GM19035 (cell line): Measurements from ENCODE around the gene LRRC8C.
"Not testable (repeated sequence)": the region's sequence is repeated elsewhere in the genome, so short reads cannot be mapped to it uniquely, and the experiment has no call there.

Source experiments
- ATAC-seq: cut with Tn5 transposase; IDR thresholded peaks from one replicate; pipeline ENCODE4 v1.9.1; 2021; ENCODE audit not compliant: unreplicated experiment

Gene LRRC8C

DNA sequence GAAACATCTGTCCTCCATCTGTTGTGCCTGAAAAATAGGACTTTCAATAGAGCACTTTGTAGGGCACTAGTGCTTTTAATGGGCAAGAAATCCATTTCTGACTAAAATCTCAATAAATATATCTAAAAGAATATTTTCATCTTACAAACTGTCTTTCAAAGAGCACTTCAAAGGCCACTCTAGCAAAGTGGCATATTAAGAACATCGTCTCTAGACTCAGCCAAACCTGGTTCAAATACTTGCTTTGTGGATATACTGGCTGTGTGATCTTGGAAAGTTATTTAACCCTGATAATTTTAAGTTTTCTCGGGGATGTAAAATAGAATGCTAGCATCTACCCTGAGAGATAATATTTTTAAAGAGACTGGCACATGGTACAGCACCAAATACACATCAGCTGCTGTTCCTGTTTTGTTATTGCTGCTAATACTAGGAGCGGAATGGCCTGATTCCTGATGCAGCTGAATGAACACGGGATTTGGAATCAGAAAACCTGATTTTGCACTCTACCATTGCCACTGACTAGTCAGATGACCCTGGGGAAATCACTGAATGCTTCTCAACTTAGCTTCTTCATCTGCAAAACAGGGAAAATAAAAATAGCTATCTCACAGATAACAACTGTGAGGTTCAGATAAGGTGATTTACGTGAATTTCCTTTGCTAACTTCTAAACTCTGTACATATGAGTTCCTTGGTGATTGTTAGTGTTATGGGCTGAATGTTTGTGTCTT lies 25.2 kb upstream of the LRRC8C start:
- no peak for ATAC-seq

DNA sequence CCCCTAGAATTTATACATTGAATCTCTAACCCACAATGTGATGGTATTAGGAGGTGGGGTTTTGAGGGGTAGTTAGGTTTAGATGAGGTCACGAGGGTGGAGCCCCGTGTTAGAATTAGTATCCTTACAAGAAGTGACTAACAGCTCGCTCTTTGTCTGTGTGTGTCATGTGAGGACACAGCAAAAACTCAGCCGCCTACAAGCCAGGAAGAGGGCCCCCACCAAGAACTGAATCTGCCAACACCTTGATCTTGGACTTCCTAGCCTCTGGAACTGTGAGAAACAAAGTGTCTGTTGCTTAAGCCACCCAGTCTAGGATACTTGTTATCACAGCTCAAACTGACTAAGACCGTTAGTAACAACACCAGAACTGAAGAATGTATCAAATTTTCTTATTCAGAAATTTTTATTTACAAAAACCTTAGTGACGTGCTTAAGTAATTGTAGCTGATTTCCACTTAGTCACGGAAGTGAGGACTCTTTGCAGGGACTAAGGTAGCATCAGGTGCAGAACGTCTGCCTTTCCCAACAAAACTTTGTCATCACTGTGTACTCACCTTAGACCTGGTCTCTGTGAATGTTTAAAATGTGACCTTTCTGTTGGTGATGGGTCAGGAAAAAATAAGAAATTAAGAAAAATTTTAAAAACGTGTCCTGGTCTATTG lies 24.5 kb upstream of the LRRC8C start:
- ATAC-seq = no peak

DNA sequence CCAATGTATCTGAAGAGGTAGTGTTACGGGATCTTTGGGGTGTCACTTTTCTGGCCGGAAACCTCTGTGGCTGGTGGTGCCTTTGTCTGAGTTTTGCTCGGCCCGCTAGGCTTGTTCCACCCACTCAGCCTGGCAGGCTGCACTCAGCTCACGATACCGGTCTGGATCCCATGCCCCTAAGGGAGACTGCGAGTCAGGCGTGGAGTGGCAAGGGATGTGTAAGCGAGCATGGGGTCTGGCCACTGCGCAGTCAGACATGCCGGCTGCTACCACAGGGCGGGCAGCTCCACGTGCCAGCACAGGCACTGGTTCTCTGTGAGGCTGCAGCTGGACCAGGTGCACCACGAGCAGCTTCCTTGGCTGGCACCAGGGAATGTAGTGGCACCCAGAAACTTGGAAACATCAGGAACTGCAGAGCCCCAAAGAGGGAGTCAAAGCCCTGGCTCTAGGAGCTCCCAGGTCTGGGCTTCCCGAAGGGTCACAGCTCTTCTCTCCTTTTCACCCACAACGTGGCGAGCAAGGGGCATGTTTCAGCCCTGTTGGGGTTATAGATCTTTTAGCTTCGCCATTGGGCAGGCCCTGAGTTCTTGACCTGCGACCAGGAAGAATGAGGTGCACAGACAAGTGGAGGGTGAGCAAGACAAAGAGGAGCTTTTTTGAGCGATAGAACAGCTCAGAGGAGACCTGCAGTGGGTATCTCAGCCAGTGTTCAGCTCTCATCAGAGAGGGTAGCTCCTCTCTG lies 23.8 kb upstream of the LRRC8C start:
- no peak for ATAC-seq

DNA sequence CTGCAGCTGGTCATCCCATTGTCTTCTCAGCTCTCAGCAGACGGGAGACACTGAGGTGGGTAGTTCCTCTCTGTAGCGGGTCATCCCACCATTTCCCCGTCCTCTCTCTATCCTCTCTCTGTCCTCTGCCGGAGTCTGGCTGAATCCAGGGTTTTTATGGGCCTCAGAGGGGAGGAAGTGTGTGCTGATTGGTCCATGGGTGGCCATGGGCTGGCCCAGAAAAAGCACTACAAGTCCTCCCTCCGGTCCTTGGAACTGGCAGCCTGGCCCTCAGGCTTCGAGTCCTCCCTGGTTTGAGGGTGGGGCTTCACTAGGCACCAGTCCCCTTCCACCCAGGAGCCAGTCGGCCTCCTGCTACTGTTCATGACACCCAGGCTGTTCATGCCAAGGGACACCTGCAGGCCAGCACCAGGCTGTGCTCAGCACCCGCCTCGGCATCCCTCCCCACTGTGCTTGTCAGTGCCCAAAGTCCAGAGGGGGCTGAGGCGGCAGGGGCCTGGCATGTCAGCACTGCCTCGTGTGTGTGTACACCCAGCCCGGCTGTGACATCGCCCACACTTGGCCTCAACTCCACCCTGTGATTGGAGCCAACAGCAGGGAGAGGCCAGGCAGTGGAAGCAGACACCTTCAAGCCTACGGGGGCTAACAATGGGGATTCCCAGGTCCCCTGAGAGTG lies 23.0 kb upstream of the LRRC8C start:
- no peak for ATAC-seq

DNA sequence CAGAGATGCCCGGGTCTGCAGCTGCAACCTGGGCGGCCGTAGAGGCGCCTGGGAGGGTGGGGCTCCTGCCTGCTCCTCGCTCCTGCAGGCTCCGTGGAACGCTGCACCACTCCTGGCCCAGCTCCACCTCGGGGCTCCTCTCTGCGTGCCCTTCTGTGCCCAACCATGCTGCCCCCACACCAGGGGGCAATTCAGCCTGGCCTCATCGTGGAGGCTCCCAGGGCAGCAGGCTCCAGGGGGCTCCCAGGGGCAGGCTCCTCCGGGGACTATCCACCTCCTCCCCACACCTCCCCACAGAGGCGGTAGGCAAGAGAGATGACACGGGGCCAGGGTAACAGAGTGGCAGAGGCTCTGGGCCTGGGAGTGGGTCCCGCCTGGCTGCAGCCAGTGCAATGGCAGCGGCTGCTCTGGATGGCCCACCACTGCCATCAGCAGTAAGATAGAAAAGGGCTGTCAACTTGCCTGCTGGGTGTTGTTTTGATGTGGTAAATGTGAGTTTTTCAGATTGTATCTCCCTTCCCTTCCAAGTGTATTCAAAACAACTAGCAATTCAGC lies 22.4 kb upstream of the LRRC8C start:
- ATAC-seq = no peak

DNA sequence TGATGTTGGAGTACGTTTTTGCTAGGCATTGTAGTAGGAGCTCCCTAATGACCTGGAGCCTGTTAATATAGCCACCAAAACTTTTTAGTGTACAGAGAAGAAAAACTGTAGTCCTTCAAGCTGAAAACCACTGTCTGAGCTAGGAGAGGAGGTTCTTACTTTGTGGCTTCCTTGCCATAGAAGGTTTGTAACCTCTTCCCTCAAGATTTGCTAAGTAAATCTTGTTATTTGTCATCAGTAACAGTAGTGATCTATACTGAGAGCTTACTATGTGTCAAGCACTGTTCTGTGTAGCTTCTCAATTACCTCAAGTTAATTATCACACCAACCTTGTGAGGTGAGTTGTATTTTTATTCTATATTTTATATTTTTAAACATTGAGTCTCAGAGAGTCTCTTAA lies 21.2 kb upstream of the LRRC8C start:
- ATAC-seq = peak; percentile 98

DNA sequence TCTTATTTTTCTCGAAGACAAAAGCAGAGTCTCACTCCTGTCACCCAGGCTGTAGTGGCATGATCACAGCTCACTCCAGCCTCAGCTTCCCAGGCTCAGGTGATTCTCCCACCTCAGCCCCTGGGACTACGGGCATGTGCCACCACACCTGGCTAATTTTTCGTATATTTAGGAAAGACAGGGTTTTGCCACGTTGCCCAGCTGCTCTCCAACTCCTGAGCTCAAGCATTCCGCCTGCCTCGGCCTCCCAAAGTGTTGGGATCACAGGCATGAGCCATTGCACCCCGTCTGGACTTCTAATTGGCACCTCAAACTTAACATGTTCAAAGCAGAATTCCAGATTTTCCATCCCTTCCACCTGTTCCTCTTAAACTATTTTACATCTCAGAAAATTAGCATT lies 19.0 kb upstream of the LRRC8C start:
- ATAC-seq = no peak

DNA sequence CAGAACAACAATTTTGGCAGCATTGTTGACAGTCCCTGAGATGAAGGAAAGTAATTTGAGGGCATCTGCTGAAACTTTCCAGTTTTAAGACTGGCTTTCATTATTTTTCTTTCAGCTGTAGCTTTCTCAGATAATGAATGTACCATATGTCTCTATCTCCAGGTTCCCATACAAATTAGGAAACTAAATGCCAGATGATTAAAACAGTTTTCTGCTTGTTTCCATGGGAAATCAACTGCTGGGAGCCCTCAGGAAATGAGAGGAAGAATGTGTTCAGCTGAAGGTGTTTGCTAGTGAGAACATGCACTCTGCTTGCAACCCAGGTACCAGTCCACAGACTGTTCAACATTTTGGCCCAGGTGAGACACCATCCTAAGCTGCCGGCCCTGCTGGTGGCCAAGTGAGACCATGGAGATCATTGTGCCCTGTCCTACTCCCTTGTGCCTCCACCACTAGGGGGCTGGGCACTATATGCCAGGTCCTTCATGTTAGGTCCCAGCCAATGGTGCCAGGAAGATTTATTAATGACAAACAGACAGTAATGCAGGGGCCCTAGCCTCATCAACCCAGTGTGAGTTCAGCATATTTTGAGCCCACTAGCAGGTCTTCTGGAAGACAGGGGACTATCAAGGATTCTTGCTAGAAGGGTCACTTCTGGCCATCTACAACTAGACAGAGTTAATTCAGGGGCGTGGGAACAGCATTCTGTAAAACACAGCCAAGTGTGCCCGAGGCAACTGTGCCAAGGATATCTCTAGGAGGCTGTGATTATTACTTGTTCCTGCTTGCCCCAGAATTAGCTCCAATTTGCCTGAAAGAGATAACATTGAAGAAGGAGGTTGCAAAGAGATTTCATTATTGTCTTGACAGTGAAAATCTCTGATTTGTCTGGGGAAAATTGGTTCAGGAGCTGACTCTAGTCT lies 17.0 kb upstream of the LRRC8C start:
- no peak for ATAC-seq

DNA sequence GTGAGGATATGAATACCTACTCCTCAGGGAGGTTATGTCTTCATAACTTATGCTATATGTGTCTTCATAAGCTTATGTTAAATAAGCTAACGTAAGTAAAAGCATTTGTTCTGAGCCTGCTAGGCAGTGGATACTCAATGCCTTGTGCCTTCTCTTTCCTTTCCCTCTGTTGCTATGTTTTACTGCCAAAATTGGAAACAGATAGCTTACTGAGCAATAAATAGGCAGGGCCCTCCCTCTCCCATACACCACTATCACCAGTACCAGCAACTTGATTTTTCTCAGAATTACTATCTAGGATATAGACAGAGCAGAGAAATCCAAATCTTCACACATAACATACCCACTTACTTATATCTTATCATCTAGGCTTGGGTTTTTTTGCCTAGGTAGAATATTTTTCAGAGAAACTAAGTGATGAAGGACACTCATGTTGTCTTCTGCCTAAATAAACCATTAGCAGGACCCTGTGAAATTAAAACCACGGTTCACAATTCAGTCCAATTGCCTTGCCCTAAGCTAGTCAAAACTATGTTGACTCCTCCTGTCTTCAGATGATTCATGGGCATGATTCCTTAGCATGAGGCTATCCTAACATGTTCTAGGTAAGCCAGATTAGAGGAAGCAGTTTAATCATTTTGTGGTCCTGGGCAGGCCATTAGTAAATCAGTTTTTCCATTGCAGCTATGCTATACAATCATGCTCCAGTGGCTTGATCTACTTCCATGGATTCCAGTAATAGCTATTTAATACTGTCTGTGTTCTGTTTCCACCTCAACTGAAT lies 15.9 kb upstream of the LRRC8C start:
- no peak for ATAC-seq

DNA sequence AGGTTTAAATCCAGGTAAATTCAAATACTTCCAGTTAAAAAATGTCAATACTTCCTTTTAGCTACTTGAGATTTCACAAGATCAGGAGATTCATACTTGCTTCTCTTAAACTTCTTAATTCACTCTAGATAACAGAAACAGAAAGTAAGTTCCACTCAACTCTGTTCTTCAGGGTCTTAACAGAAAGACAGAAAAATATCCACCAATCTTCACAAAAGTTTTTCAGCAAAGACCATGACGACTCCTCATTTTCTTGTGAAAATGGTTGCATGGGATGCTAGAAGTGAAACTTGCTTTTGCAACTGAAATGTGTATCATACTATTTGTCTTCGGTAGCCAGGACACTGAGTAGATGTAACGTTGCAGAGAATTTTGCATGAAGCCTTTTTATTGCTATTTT lies 12.3 kb upstream of the LRRC8C start:
- ATAC-seq = no peak

DNA sequence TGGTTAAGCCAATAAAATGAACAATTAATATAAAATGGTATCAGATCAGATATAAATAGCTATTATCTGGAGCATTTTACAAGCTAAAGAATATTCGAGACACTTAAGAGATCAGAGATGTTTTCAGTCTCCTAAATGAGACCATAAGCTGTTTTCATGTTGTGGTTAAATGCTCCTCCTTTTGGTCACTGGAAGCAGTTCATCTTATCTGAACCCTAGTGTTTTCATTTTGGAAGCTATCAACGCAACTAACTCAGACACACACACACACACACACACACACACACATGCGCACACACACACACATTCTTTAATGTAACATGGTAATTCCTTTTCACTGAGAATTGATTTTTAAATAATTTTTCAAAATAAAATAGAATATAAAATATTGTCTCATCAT lies 10.0 kb upstream of the LRRC8C start:
- no peak for ATAC-seq

DNA sequence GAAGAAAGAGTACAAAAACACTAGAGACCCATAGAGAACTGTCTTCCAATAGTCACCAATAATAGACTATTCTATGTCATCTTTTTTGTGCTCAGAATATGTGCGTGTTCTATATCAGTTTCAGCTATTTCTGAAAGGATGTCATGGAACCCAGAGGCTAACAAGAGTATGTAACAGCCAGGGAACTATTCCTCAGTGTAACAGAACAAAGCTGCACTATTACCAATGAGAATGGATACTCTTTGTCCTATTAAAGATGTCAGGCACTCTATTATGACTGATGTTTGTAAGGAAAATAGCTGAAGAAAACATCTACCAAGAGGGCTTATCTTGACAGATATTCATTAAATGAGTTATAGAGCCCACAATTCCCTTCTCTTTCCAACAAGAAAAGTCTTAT lies 8.6 kb upstream of the LRRC8C start:
- no peak for ATAC-seq

DNA sequence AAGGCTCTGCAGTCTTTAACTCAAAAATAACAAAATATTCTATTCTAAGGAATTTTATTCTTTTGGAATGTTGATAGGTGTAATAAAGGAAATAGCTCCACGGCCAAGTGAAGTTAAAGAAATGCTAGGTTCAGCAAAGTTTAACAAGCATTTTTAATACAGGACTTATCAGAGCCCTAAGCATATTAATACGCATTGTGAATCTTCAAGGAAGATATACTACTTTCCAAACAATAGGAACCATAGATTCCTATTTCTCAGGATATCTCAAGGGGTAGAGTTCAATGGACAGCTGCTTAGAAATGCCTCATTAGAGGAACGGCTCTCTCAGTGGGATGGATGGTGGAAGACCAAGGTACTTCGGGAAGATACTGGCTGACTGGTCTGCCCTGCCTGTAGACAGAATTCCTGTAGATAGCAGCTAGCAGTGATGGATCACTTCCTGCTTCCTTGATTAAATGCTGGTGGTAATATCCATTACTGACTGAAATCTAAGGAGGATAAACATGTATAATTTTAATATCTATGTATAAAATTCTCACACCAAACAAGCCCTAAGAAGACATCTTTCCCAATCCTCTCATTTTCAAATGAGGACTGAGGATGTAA lies 8.1 kb upstream of the LRRC8C start:
- ATAC-seq = no peak

DNA sequence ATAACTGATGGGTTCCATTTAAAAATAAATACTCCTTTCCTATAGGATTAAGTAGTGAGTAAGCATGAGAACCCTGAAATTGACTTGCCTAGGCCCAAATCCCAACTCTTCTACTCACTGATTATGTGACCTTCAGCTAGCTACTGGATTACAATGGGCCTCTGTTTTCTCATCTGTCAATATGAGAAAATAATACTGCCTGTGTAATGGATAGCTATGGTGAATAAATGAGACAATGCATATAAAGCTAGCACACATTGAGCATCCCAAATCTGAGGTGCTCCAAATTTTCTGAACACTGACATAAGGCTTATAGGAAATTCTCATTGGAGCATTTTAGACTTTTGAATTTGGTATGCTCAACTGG lies 5.3 kb upstream of the LRRC8C start:
- no peak for ATAC-seq

DNA sequence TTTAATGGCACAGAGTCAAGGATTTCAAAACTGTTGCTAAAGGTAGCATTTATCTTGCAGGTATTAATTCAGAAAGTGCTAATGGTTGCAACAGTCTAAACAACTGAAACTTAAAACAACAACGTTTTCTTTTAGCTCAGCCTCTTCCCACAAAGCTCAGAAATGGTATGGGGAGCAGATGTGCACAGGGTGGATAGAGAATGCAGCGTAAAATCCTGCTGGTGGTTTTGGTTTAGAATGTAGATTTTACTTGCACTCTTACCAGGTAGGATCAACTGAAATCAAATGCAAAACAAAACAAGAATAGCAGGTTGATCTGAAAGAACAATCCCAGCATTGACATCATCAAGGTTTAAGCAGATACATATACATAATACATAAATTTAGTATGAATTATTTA lies 3.8 kb upstream of the LRRC8C start:
- ATAC-seq = no peak

DNA sequence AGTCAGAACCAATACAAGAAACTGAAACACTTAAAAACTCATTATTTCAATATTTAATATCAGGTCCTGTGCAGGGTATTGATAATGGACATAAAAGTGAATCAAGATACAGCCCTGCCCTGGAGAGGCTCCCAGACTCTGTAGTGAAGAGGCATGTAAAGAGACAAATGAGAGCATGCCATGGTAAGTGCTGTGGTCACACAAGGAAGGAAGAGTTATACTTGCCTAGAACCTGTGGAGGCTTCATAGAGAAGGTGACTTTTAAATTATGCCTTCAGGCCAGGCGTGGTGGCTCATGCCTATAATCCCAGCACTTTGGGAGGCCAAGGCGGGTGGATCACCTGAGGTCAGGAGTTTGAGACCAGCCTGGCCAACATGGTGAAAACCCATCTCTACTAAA lies 3.3 kb upstream of the LRRC8C start:
- ATAC-seq = not testable (repeated sequence)

DNA sequence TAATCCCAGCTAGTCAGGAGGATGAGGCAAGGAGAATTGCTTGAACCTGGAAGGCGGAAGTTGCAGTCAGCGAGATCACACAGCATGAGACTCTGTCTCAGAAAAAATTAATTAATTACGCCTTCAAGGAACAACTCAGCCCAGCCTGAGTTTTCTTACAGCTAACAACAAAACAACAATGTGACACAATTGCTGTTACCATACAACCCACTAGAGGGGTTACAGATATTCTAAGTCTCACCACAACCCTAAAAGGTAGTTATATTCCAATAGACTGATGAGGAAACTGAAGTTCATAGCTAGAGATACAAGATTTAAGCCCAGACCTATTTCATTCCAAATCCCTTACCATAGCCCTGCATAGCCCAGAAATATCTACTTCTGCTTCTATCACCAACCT lies 2.9 kb upstream of the LRRC8C start:
- ATAC-seq = no peak

DNA sequence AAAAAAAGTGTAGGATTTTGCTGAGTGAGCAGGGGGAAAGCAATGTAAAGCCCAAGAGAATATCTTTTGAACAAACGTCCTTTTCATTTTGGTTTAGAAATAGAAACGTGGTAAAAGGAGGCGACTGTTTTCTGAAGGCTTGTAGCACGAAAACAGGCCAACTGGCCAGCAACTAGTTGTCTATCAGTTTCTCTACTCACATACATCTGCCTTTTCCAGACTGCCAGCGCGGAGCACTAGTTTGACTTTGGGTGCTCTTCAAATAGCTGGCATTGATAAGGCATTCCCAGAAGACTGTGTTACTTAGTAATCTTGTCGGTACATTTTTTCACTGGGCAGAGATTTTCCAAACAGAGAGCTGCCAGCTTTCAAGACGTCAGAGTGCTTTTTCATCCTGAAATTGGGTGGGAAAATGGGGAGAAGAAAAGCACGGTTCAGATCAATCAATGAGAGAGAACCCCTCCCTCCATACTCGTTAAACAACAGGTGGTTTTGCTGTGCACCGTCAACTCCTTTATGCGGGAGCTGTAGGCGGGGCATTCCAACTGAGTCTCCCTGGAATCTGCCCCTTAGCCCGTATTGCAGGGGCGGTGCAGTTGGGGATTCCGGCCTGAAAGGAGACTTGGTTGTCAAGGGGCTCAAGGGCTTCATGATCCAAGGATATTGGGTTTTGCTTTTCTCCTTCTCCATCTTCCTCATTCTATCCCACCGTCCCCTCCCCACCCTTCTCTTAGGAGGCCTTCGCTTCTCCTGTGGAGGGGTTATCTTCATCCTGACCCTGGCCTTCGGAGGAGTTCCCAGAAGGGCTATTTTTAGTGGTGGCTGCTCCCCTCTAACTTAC lies 884 bp upstream of the LRRC8C start:
- no peak for ATAC-seq
